Right lobe of liver (tissue), 4 donors: ENCODE data around the gene SKIC8.

Source experiments
- CTCF ChIP-seq, 4 donors: fragments of 200-600 bp in 3 of 4; fragments of 450-650 bp in 1 of 4; IDR thresholded peaks; one replicate each; pipeline versions ENCODE4 v1.5.1 to v1.8.0; 2016 to 2022; ENCODE audit warnings: antibody characterized with exemption in 4 of 4, mild to moderate bottlenecking in 2 of 4
- POLR2A ChIP-seq: fragments of 450-650 bp; IDR thresholded peaks from one replicate; pipeline ENCODE4 v1.6.1; 2017; ENCODE audit warnings: antibody characterized with exemption, mild to moderate bottlenecking
- donor health status: DM: no; HTN: no; CAD: no.
- donor health status: DM: no; HTN: no; CAD: no.
- donor health status: DM: no; HTN: yes; CAD: no.

DNA sequence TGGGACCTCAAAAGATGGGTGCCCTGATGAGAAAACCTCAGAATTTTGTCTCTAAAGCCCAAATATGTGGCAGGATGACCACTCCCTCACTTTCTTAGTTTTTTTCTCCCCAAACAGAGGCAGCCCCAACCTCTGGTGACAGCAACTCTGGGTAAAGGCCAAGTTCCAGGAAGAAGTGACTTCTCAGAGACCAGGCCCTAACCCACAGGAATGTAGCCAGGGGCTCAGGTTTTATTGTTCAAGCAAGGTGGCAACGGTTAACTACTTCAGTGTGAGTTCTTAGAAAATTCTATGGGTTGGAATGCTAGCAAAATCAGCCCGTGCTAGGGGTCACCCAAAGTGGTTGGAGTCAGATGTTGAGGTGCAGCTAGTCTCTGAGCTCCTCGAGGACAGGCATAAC is 40.2 kb downstream of the SKIC8 start:
- TF ChIP-seq CTCF (IDR thresholded peaks at IDR 0.05) (no peak), POLR2A (no peak)
